ENCODE data around the gene ALS2CL. TPM values are rescaled to one million over a fixed set of nuclear protein-coding genes. Genes with fewer than 3 reads are reported as not detected.

ALS2CL gene
- total RNA-seq, 1 experiment from 2014 or later: 16.4 TPM

DNA sequence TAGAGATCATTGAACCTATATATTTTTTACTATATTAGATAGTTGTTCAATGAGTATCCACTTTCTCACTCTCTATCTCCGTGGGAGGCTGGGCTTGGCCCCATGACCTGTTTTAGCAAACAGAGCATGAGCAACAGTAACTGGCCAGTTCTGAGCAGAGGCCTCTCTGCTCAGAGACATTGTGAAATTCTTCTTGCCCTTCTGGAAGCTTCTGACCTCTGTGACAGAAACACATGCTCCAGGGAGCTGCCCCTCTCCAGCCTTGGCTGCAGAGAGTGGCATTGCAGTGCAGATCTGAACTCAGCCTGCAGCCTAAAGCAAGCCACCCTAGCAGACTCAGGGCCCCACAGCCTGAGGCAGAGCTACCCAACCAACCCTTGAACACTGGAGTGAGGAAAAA is 60.7 kb downstream of the ALS2CL start:
- Histone ChIP-seq H3K4me3 (replicated peaks in 1 of 2; ENCODE audit: low read depth in 1 of 2, low read length in 2 of 2) (no peak overlapping the region), H4K20me1 (ENCODE audit: insufficient read depth) (no peaks in the 10 kb centered on the region), H3K9ac (ENCODE audit: low read length) (no peak overlapping the region), H3K9me2 (ENCODE audit: insufficient read depth) (no peaks in the 10 kb centered on the region), H3K27me3 (ENCODE audit: insufficient read depth, low read length) (no peaks in the 10 kb centered on the region), H2AFZ (ENCODE audit: low read depth, low read length, poor library complexity, severe bottlenecking) (no peak overlapping the region), H3K4me2 (ENCODE audit: low read length) (no peak overlapping the region), H3K27ac (ENCODE audit: low read depth, low read length) (no peak overlapping the region), H3K4me1 (ENCODE audit: control insufficient read depth in 1 of 2, insufficient read depth in 2 of 2, low read length in 2 of 2) (peaks cover 0 to 7% of the 10 kb centered on the region in 2 experiments; a peak in 1 of 4 replicates), H3K36me3 (ENCODE audit: control insufficient read depth in 1 of 2, insufficient read depth in 2 of 2, low read length in 2 of 2) (no peaks in the 10 kb centered on the region), H3K79me2 (ENCODE audit: insufficient read depth, low read length) (no peaks in the 10 kb centered on the region), H3K9me3 (ENCODE audit: control insufficient read depth in 1 of 2, insufficient read depth in 1 of 2, low read depth in 1 of 2, low read length in 2 of 2) (no peaks in the 10 kb centered on the region)
- no TSS peak for BruUV-seq (replicated peaks)
- ChIA-PET POLR2A (no interaction called here), CTCF (interaction anchor here (2.0 kb wide), 1 partner anchor 144 kb away, joined by 9 read pairs; no protein-coding TSS in a partner anchor), RAD21 (ENCODE audit: low non-redundant PET in 1 of 2, low total read pairs in 2 of 2, uncharacterized antibody in 2 of 2, unreplicated experiment in 2 of 2) (no interaction called here)
- intact Hi-C loops (cut with micrococcal nuclease): no loop called here
- DNase-seq (ENCODE audit: low read depth, low spot score) (no peak), ATAC-seq (no peak)
- TF ChIP-seq, protein P1, sequence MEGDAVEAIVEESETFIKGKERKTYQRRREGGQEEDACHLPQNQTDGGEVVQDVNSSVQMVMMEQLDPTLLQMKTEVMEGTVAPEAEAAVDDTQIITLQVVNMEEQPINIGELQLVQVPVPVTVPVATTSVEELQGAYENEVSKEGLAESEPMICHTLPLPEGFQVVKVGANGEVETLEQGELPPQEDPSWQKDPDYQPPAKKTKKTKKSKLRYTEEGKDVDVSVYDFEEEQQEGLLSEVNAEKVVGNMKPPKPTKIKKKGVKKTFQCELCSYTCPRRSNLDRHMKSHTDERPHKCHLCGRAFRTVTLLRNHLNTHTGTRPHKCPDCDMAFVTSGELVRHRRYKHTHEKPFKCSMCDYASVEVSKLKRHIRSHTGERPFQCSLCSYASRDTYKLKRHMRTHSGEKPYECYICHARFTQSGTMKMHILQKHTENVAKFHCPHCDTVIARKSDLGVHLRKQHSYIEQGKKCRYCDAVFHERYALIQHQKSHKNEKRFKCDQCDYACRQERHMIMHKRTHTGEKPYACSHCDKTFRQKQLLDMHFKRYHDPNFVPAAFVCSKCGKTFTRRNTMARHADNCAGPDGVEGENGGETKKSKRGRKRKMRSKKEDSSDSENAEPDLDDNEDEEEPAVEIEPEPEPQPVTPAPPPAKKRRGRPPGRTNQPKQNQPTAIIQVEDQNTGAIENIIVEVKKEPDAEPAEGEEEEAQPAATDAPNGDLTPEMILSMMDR (IDR thresholded peaks at IDR 0.05 in 2 of 3, conservative IDR thresholded peaks at IDR 0.05 in 1 of 3; ENCODE audit: borderline replicate concordance in 1 of 3, insufficient read depth in 1 of 3, low read depth in 2 of 3, low read length in 2 of 3): no peak
- no peak for TF ChIP-seq SP1 (IDR thresholded peaks at IDR 0.05; ENCODE audit: low read depth)
- TF ChIP-seq FOSL1 (IDR thresholded peaks at IDR 0.05; ENCODE audit: low read depth): no peak
- TF ChIP-seq, protein P2, sequence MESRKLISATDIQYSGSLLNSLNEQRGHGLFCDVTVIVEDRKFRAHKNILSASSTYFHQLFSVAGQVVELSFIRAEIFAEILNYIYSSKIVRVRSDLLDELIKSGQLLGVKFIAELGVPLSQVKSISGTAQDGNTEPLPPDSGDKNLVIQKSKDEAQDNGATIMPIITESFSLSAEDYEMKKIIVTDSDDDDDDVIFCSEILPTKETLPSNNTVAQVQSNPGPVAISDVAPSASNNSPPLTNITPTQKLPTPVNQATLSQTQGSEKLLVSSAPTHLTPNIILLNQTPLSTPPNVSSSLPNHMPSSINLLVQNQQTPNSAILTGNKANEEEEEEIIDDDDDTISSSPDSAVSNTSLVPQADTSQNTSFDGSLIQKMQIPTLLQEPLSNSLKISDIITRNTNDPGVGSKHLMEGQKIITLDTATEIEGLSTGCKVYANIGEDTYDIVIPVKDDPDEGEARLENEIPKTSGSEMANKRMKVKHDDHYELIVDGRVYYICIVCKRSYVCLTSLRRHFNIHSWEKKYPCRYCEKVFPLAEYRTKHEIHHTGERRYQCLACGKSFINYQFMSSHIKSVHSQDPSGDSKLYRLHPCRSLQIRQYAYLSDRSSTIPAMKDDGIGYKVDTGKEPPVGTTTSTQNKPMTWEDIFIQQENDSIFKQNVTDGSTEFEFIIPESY (IDR thresholded peaks at IDR 0.05; ENCODE audit: extremely low read depth, insufficient replicate concordance, low read length): no peak
- TF ChIP-seq, protein P3, sequence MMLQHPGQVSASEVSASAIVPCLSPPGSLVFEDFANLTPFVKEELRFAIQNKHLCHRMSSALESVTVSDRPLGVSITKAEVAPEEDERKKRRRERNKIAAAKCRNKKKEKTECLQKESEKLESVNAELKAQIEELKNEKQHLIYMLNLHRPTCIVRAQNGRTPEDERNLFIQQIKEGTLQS (IDR thresholded peaks at IDR 0.05): no peak
- TF ChIP-seq POLR2A (IDR thresholded peaks at IDR 0.05; ENCODE audit: borderline replicate concordance, extremely low read depth, insufficient read depth, insufficient read length): no peak
- TF ChIP-seq SIN3A (IDR thresholded peaks at IDR 0.05; ENCODE audit: low read depth): no peak
- no peak for TF ChIP-seq ZFX (IDR thresholded peaks at IDR 0.05)

Data from HCT116 (cell line).